Measurements from ENCODE around the gene ACACA. TPM values are rescaled to one million over a fixed set of nuclear protein-coding genes. Genes with fewer than 3 reads are reported as not detected.

Gene ACACA
- total RNA-seq, 1 donor from 2014 or later, result 145 TPM

DNA sequence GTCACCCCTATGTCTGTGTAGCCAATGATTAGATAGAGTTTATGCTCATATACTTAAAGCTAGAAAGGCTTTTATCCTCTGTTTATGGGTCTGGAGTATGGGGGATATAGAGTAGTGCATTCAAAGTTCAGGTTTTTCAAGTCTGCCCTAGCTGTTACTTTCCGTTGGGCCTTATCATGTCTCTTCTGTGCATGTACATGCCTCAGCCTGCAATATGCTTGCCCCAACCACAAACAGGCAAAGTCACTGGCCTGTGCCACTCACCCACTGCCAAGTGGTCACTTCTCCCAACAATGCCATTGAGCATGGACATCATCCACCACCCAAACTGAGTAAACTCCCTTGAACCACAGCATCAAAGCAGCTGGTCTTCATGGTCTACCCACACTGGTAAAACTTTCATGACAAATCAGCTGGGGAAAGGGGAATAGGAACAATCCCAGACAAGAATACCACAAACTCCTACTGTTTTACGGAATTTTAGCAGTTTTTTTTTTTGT is 101.2 kb downstream of the ACACA start:
- DNase-seq, result no peak
- TF ChIP-seq, protein P1, sequence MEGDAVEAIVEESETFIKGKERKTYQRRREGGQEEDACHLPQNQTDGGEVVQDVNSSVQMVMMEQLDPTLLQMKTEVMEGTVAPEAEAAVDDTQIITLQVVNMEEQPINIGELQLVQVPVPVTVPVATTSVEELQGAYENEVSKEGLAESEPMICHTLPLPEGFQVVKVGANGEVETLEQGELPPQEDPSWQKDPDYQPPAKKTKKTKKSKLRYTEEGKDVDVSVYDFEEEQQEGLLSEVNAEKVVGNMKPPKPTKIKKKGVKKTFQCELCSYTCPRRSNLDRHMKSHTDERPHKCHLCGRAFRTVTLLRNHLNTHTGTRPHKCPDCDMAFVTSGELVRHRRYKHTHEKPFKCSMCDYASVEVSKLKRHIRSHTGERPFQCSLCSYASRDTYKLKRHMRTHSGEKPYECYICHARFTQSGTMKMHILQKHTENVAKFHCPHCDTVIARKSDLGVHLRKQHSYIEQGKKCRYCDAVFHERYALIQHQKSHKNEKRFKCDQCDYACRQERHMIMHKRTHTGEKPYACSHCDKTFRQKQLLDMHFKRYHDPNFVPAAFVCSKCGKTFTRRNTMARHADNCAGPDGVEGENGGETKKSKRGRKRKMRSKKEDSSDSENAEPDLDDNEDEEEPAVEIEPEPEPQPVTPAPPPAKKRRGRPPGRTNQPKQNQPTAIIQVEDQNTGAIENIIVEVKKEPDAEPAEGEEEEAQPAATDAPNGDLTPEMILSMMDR (IDR thresholded peaks at IDR 0.05; ENCODE audit: partially characterized antibody, unreplicated experiment), result no peak

DNA sequence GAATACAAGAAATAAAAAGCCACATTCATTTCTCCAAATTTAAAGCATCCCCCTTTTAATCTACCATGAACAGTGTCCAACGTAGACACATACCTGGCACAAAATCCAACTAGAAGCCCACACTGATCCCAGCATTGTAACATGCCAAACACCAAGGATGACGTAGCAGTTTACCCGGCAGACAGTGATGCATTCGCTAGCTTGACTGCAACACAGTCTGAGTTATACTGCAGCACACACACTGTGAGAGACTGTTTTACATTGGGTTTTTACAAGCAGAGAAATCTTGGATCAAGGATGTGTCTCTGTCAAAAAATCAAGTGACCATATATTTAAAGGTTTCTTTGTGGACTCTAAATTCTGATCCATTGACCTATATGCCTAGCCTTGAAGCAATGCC is 105.3 kb downstream of the ACACA start:
- Mint-ChIP-seq H3K27ac (ENCODE audit: unreplicated experiment) (peak overlapping the region; percentile 44), H3K4me1 (ENCODE audit: low read depth, unreplicated experiment) (peaks cover 30% of the 10 kb centered on the region), H3K9me3 (ENCODE audit: unreplicated experiment) (no peaks in the 10 kb centered on the region), H3K36me3 (ENCODE audit: unreplicated experiment) (no peaks in the 10 kb centered on the region), H3K4me3 (ENCODE audit: unreplicated experiment) (no peak overlapping the region), H3K27me3 (ENCODE audit: unreplicated experiment) (peaks cover 2% of the 10 kb centered on the region)
- no peak for DNase-seq
- TF ChIP-seq, protein P1 (IDR thresholded peaks at IDR 0.05; ENCODE audit: partially characterized antibody, unreplicated experiment), result no peak

More for the DNA sequence above, 101.2 kb downstream of the ACACA start:
- Mint-ChIP-seq H3K4me1 (ENCODE audit: low read depth, unreplicated experiment) (peaks cover 9% of the 10 kb centered on the region), H3K27ac (ENCODE audit: unreplicated experiment) (no peak overlapping the region), H3K27me3 (ENCODE audit: unreplicated experiment) (no peaks in the 10 kb centered on the region), H3K36me3 (ENCODE audit: unreplicated experiment) (no peaks in the 10 kb centered on the region), H3K9me3 (ENCODE audit: unreplicated experiment) (no peaks in the 10 kb centered on the region), H3K4me3 (ENCODE audit: unreplicated experiment) (no peak overlapping the region)

DNA sequence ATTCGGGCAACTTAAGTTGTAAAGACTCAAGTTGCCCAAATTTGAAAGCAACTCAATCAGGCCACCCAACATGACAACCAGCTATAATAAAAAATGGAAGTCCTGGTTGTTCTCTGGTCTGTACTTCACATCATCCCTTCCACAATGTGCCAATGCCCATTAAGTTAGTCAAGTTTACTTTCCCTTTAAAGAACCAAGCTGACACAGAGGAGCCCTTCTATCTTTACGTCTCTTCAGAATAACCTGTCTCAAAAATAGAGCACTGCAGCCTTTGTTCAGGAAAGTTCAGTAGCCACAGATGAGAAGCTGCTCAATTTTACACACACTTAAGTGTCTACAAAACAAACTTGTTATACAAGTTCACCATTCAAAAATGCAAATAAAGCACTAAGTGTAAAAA is 106.0 kb downstream of the ACACA start:
- Mint-ChIP-seq H3K27ac (ENCODE audit: unreplicated experiment) (no peak overlapping the region), H3K4me3 (ENCODE audit: unreplicated experiment) (peak overlapping the region; percentile 16), H3K36me3 (ENCODE audit: unreplicated experiment) (no peaks in the 10 kb centered on the region), H3K27me3 (ENCODE audit: unreplicated experiment) (peaks cover 2% of the 10 kb centered on the region), H3K4me1 (ENCODE audit: low read depth, unreplicated experiment) (peaks cover 30% of the 10 kb centered on the region), H3K9me3 (ENCODE audit: unreplicated experiment) (no peaks in the 10 kb centered on the region)
- TF ChIP-seq, protein P1 (IDR thresholded peaks at IDR 0.05; ENCODE audit: partially characterized antibody, unreplicated experiment), result no peak
- no peak for DNase-seq

DNA sequence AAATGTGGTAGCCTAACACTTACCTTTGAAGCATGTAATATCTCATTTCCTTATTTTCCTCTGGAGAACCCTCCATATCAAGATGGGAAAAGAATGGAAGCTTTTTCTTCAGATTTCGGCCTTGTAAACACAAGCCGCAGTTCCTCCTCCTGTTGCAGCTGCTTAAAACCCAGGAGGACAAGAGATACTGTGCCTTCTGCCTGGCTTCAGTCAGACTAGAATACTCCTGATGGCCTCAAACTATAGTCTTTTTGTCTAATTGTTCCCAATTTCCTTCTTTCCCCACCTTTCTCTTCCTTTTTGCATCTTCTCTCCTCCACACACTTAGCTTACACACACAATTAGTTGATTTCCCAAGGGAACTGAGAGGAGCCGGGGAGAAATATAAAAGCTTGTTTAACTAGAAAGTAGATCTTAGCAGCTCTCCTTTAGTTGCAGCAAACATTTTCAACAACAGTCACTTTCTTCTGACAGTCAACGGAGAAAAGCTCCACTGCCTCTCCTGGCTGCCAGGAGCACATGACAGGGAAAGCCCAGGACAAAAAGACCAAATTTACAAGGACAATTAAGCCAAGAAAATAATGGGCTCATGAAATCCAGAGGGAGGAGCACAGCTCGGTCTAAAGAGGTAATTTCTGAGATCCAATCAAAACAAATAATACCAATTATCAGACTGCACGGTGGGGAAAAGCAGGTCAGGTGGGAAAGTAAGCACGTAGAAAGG is 107.2 kb downstream of the ACACA start:
- Mint-ChIP-seq H3K9me3 (ENCODE audit: unreplicated experiment) (peaks cover 2% of the 10 kb centered on the region), H3K27ac (ENCODE audit: unreplicated experiment) (peak overlapping the region; percentile 85), H3K36me3 (ENCODE audit: unreplicated experiment) (no peaks in the 10 kb centered on the region), H3K4me1 (ENCODE audit: low read depth, unreplicated experiment) (peaks cover 35% of the 10 kb centered on the region), H3K4me3 (ENCODE audit: unreplicated experiment) (peak overlapping the region; percentile 54), H3K27me3 (ENCODE audit: unreplicated experiment) (peaks cover 2% of the 10 kb centered on the region)
- no peak for DNase-seq
- TF ChIP-seq, protein P1 (IDR thresholded peaks at IDR 0.05; ENCODE audit: partially characterized antibody, unreplicated experiment), result no peak

DNA sequence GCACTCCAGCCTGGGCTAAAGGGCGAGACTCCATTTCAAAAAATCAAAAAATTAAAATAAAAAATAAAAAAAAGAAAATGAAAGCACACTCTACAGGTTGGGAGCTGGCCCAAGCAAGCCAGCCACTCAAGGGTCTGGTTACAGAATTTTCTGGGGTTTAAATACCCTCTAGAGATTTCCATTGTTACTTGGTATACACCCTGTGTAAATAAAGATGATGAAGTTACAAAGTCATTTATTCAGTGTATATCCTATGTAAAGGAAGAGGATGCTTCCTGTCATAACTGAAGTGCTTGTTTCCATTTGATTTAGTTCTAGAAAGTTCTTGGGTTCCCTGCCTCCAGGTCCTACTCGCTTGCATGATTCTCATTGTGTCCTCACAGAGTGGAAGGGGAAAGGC is 110.7 kb downstream of the ACACA start:
- peaks cover 2% of the 10 kb centered on the region for H3K9me3 Mint-ChIP-seq (ENCODE audit: unreplicated experiment)
- no peaks in the 10 kb centered on the region for H3K36me3 Mint-ChIP-seq (ENCODE audit: unreplicated experiment)
- peaks cover 30% of the 10 kb centered on the region for H3K4me1 Mint-ChIP-seq (ENCODE audit: low read depth, unreplicated experiment)
- no peak overlapping the region for H3K4me3 Mint-ChIP-seq (ENCODE audit: unreplicated experiment)
- TF ChIP-seq, protein P1 (IDR thresholded peaks at IDR 0.05; ENCODE audit: partially characterized antibody, unreplicated experiment), result no peak
- no peak for DNase-seq
- H3K27ac Mint-ChIP-seq (ENCODE audit: unreplicated experiment), result no peak overlapping the region
- peaks cover 2% of the 10 kb centered on the region for H3K27me3 Mint-ChIP-seq (ENCODE audit: unreplicated experiment)
